Measurements from ENCODE around the gene AK9.

The AK9 gene

GRCh38 chr6:109478841-109479624 lies 212.0 kb downstream of the AK9 start:
- DNase-seq (ENCODE audit: low read depth): no peak
- peak overlapping the region; percentile 38 for H3K4me3 ChIP-seq (ENCODE audit: low read depth, low read length)
- no peak for TF ChIP-seq CTCF (IDR thresholded peaks at IDR 0.05; ENCODE audit: low read depth, low read length, missing control alignments)

- no peak for DNase-seq (ENCODE audit: low read depth)
- TF ChIP-seq CTCF (IDR thresholded peaks at IDR 0.05; ENCODE audit: low read depth, low read length, missing control alignments): no peak
- peak overlapping the region; percentile 21; the same call in 1 of the 2 replicates for H3K4me3 ChIP-seq (ENCODE audit: low read depth, low read length)
Measured at GRCh38 chr6:109478222-109478805, 212.7 kb downstream of the AK9 start.

GRCh38 chr6:109477725-109478124 lies 213.3 kb downstream of the AK9 start:
- H3K4me3 ChIP-seq (ENCODE audit: low read depth, low read length): no peak overlapping the region
- TF ChIP-seq CTCF (IDR thresholded peaks at IDR 0.05; ENCODE audit: low read depth, low read length, missing control alignments): no peak
- DNase-seq (ENCODE audit: low read depth): no peak

GRCh38 chr6:109477184-109477583 lies 213.8 kb downstream of the AK9 start:
- no peak for TF ChIP-seq CTCF (IDR thresholded peaks at IDR 0.05; ENCODE audit: low read depth, low read length, missing control alignments)
- no peak for DNase-seq (ENCODE audit: low read depth)
- H3K4me3 ChIP-seq (ENCODE audit: low read depth, low read length): no peak overlapping the region

- no peak for TF ChIP-seq CTCF (IDR thresholded peaks at IDR 0.05; ENCODE audit: low read depth, low read length, missing control alignments)
- no peak for DNase-seq (ENCODE audit: low read depth)
- H3K4me3 ChIP-seq (ENCODE audit: low read depth, low read length): no peak overlapping the region
Measured at GRCh38 chr6:109475625-109476024, 215.4 kb downstream of the AK9 start.

- TF ChIP-seq CTCF (IDR thresholded peaks at IDR 0.05; ENCODE audit: low read depth, low read length, missing control alignments): no peak
- H3K4me3 ChIP-seq (ENCODE audit: low read depth, low read length): no peak overlapping the region
- DNase-seq (ENCODE audit: low read depth): no peak
Measured at GRCh38 chr6:109474995-109475394, 216.0 kb downstream of the AK9 start.

GRCh38 chr6:109473120-109473519 lies 217.9 kb downstream of the AK9 start:
- H3K4me3 ChIP-seq (ENCODE audit: low read depth, low read length): no peak overlapping the region
- TF ChIP-seq CTCF (IDR thresholded peaks at IDR 0.05; ENCODE audit: low read depth, low read length, missing control alignments): no peak
- DNase-seq (ENCODE audit: low read depth): no peak
